HG03442 (cell line): ENCODE measurements around the gene PCDHAC2.

Experiments used
- ATAC-seq: cut with Tn5 transposase; IDR thresholded peaks from one replicate; pipeline ENCODE4 v1.9.1; 2021; ENCODE audit warnings: mild to moderate bottlenecking, moderate library complexity; ENCODE audit not compliant: unreplicated experiment

PCDHAC2 gene

GRCh38 chr5:140966293-140967225 is at the start of gene PCDHAC2:
Gene PCDHAC2 (plus strand): TSS chr5:140966476. CDS start chr5:140966767, 291 bp downstream.
- ATAC-seq, result no peak

- no peak for ATAC-seq
These were observed 42.7 kb upstream of the PCDHAC2 start for GRCh38 chr5:140923601-140924000.

- ATAC-seq, result no peak
These were observed 40.4 kb upstream of the PCDHAC2 start, which contains the start of gene PCDHAC1 for GRCh38 chr5:140925806-140926442. Gene PCDHAC1 (plus strand): TSS chr5:140926299. CDS start chr5:140926893, 594 bp downstream.

GRCh38 chr5:140926443-140927227 is 39.6 kb upstream of the PCDHAC2 start:
- no peak for ATAC-seq

- ATAC-seq, result no peak
These were observed 39.1 kb upstream of the PCDHAC2 start for GRCh38 chr5:140927228-140927573.

GRCh38 chr5:140934964-140935606 is 31.2 kb upstream of the PCDHAC2 start:
- ATAC-seq, result no peak

- ATAC-seq, result no peak
These were observed 19.7 kb upstream of the PCDHAC2 start for GRCh38 chr5:140946578-140946977.

- ATAC-seq, result no peak
These were observed 14.6 kb upstream of the PCDHAC2 start for GRCh38 chr5:140951636-140952035.

- no peak for ATAC-seq
These were observed 13.0 kb upstream of the PCDHAC2 start for GRCh38 chr5:140953234-140953633.

- no peak for ATAC-seq
These were observed 4.1 kb upstream of the PCDHAC2 start for GRCh38 chr5:140962190-140962589.

- ATAC-seq, result no peak
These were observed 1.9 kb upstream of the PCDHAC2 start for GRCh38 chr5:140964356-140964755.

- no peak for ATAC-seq
These were observed 377 bp upstream of the PCDHAC2 start for GRCh38 chr5:140965905-140966292.

GRCh38 chr5:140967226-140967893 is 1.1 kb downstream of the PCDHAC2 start:
- no peak for ATAC-seq

- no peak for ATAC-seq
These were observed 3.6 kb downstream of the PCDHAC2 start for GRCh38 chr5:140969880-140970279.

- no peak for ATAC-seq
These were observed 7.3 kb downstream of the PCDHAC2 start for GRCh38 chr5:140973550-140973949.

- no peak for ATAC-seq
These were observed 10.7 kb downstream of the PCDHAC2 start for GRCh38 chr5:140977003-140977402.

GRCh38 chr5:140978260-140978659 is 12.0 kb downstream of the PCDHAC2 start:
- no peak for ATAC-seq

GRCh38 chr5:140978983-140979382 is 12.7 kb downstream of the PCDHAC2 start:
- ATAC-seq, result no peak

GRCh38 chr5:140982083-140982716 is 15.9 kb downstream of the PCDHAC2 start:
- ATAC-seq, result no peak

- no peak for ATAC-seq
These were observed 19.8 kb downstream of the PCDHAC2 start for GRCh38 chr5:140986117-140986521.
